ENCODE measurements around the gene NELFCD. TPM values are rescaled to one million over a fixed set of nuclear protein-coding genes. Genes with fewer than 3 reads are reported as not detected.

Gene NELFCD
- total and polyA plus RNA-seq, 2 donors (not counting 1 experiment from before 2014, with no cell fraction given): 46.9 to 78.8 TPM

DNA sequence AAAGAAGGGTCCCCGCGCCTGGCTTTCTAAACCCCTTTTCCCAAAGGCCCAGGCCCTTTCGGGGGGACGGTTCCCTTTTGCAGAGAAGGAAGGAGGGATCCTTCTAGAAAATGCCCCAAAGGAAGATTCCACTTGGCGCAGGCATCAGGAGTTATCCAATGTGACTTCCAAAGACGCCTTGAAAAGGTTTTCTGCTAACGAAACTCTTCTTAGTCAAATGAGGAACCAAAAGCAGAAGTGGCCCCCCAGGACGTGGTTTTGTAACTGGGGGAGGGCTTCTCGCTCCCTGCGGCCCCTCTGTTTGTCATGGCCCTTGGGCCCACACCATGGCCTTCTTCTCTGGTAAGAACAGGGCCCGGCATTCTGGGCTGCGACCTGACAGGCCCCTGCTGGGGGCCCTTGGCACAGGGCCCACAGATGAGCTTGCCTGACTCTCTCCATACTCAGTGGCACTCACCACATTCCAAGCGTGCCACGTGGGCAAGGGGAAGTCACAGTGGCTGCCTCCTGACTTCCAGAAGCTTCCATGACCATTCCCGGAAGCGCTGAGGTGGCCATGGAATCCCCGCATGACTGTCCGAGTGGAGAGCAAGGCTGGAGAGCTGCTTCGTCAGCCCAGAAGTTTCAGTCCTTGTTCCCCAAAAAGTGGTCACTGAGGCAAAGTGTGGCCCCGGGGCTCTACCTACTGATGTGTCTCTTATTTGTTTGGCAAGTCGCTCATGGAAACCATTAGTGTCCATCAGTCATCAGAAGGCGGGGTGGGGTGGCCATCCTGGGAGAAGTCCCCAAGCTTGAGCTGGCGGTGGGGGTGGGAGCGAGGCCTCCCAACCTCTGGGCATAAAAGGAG is 26.8 kb downstream of the NELFCD start:
- Histone ChIP-seq H3K9ac (ENCODE audit: insufficient read depth, low read length) (peak overlapping the region; percentile 72), H3K9me3 (ENCODE audit: control insufficient read depth, insufficient read depth, low read depth, low read length) (no peaks in the 10 kb centered on the region), H3K4me3 (replicated peaks in 1 of 4; ENCODE audit: control extremely low read depth in 1 of 4, insufficient read depth in 1 of 4, low read depth in 3 of 4, low read length in 4 of 4) (peak overlapping the region in 1 of 4 experiments; percentile 77), H2AFZ (ENCODE audit: low read length) (no peak overlapping the region), H3K4me2 (ENCODE audit: extremely low read depth, insufficient read depth, low read length) (peak overlapping the region; percentile 59), H3K79me2 (ENCODE audit: control insufficient read depth, insufficient read depth, low read length) (peaks cover 10% of the 10 kb centered on the region), H3K27me3 (ENCODE audit: control insufficient read depth, insufficient read depth, low read length) (no peaks in the 10 kb centered on the region), H3K4me1 (ENCODE audit: control insufficient read depth, extremely low read depth, insufficient read depth, low read length) (peaks cover 19% of the 10 kb centered on the region), H3K27ac (ENCODE audit: insufficient read depth, low read length) (no peak overlapping the region), H4K20me1 (ENCODE audit: control insufficient read depth, extremely low read depth, insufficient read depth, low read length) (no peaks in the 10 kb centered on the region), H3K36me3 (ENCODE audit: control insufficient read depth, insufficient read depth, low read length) (no peaks in the 10 kb centered on the region)
- TF ChIP-seq EZH2 (IDR thresholded peaks at IDR 0.05; ENCODE audit: low read length, missing control alignments): no peak
- TF ChIP-seq, protein P1, sequence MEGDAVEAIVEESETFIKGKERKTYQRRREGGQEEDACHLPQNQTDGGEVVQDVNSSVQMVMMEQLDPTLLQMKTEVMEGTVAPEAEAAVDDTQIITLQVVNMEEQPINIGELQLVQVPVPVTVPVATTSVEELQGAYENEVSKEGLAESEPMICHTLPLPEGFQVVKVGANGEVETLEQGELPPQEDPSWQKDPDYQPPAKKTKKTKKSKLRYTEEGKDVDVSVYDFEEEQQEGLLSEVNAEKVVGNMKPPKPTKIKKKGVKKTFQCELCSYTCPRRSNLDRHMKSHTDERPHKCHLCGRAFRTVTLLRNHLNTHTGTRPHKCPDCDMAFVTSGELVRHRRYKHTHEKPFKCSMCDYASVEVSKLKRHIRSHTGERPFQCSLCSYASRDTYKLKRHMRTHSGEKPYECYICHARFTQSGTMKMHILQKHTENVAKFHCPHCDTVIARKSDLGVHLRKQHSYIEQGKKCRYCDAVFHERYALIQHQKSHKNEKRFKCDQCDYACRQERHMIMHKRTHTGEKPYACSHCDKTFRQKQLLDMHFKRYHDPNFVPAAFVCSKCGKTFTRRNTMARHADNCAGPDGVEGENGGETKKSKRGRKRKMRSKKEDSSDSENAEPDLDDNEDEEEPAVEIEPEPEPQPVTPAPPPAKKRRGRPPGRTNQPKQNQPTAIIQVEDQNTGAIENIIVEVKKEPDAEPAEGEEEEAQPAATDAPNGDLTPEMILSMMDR (conservative IDR thresholded peaks at IDR 0.05 in 1 of 2, IDR thresholded peaks at IDR 0.05 in 1 of 2; ENCODE audit: low read depth in 1 of 2, low read length in 2 of 2): no peak
- DNase-seq (ENCODE audit: low read depth in 2 of 2): no peak

DNA sequence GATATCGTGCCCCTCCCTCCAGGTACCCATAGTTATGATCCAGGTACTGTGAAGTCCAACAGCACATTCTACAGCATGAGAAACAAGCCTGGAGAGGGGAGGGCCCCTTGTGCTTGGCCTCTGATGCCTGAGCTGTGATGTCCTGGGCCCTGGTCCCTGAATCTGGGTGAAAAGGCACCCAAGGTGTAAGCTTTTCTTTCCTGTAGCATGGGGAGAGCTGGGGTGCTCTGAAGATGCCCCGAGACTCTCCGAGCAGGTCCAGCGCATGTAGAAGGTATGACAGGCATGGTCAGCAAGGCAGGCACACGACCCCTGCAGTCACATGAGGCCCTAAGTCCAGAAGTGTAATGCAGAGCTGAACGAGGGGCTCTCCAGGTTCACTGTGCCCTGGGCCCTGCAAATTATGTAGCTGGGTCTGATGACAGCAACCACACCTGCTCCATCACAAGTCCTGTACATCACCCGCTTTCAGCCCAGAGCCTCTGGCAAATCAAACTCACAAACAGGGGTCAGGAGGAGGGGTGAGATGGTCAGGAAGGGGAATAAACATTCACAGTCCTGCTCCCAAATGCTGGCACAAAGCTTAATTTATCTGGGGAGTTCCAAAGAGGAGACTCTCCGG is 27.8 kb downstream of the NELFCD start:
- Histone ChIP-seq H3K36me3 (ENCODE audit: control insufficient read depth, insufficient read depth, low read length) (no peaks in the 10 kb centered on the region), H3K9me3 (ENCODE audit: control insufficient read depth, insufficient read depth, low read depth, low read length) (no peaks in the 10 kb centered on the region), H3K4me3 (replicated peaks in 1 of 4; ENCODE audit: control extremely low read depth in 1 of 4, insufficient read depth in 1 of 4, low read depth in 3 of 4, low read length in 4 of 4) (no peak overlapping the region), H2AFZ (ENCODE audit: low read length) (no peak overlapping the region), H3K4me1 (ENCODE audit: control insufficient read depth, extremely low read depth, insufficient read depth, low read length) (peaks cover 19% of the 10 kb centered on the region), H3K79me2 (ENCODE audit: control insufficient read depth, insufficient read depth, low read length) (peaks cover 10% of the 10 kb centered on the region), H3K27ac (ENCODE audit: insufficient read depth, low read length) (no peak overlapping the region), H3K4me2 (ENCODE audit: extremely low read depth, insufficient read depth, low read length) (no peak overlapping the region), H3K9ac (ENCODE audit: insufficient read depth, low read length) (no peak overlapping the region), H4K20me1 (ENCODE audit: control insufficient read depth, extremely low read depth, insufficient read depth, low read length) (no peaks in the 10 kb centered on the region), H3K27me3 (ENCODE audit: control insufficient read depth, insufficient read depth, low read length) (no peaks in the 10 kb centered on the region)
- TF ChIP-seq, protein P1 (conservative IDR thresholded peaks at IDR 0.05 in 1 of 2, IDR thresholded peaks at IDR 0.05 in 1 of 2; ENCODE audit: low read depth in 1 of 2, low read length in 2 of 2): no peak
- no peak for TF ChIP-seq EZH2 (IDR thresholded peaks at IDR 0.05; ENCODE audit: low read length, missing control alignments)
- no peak for DNase-seq (ENCODE audit: low read depth in 2 of 2)

DNA sequence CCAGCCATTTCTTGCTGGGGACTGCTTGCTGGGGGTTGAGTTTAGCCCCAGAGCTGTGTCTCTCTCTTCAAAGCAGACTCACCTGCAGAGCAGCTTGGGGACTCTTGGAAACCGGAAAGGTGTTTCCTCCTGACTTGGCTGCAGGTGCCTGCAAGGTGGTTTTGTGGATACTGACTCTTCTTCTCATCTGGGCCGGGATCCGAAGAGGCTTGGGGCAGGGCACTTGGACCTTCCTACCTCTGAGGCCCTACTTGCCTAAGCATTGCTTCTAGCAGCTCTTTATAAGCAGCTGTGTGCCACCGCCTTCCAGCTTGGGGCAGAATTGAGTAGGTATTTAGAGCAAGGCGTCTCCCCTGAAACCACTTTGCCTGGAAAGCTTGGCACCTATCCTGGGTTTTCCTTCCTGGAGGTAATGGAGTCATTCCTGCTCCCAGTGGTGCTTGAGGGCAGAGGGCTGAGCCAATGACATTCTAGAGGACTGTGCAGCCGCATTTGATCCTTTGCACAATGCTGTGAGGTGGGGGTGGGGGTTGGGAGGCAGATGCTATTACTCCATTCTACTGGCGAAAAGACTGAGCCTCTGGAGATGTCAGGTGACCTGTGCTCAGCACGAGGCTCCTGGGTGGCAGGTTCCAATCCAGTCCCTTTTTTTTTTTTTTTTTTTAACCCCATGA is 29.4 kb downstream of the NELFCD start:
- TF ChIP-seq EZH2 (IDR thresholded peaks at IDR 0.05; ENCODE audit: low read length, missing control alignments): no peak
- TF ChIP-seq, protein P1 (conservative IDR thresholded peaks at IDR 0.05 in 1 of 2, IDR thresholded peaks at IDR 0.05 in 1 of 2; ENCODE audit: low read depth in 1 of 2, low read length in 2 of 2): no peak
- no peaks in the 10 kb centered on the region for H4K20me1 ChIP-seq (ENCODE audit: control insufficient read depth, extremely low read depth, insufficient read depth, low read length)
- DNase-seq (ENCODE audit: low read depth in 2 of 2): peak in 1 of 2 donors; percentile 63
- H3K4me3 ChIP-seq (replicated peaks in 1 of 4; ENCODE audit: control extremely low read depth in 1 of 4, insufficient read depth in 1 of 4, low read depth in 3 of 4, low read length in 4 of 4): no peak overlapping the region
- no peaks in the 10 kb centered on the region for H3K36me3 ChIP-seq (ENCODE audit: control insufficient read depth, insufficient read depth, low read length)
- no peaks in the 10 kb centered on the region for H3K9me3 ChIP-seq (ENCODE audit: control insufficient read depth, insufficient read depth, low read depth, low read length)
- peaks cover 9% of the 10 kb centered on the region for H3K79me2 ChIP-seq (ENCODE audit: control insufficient read depth, insufficient read depth, low read length)
- no peak overlapping the region for H3K9ac ChIP-seq (ENCODE audit: insufficient read depth, low read length)
- peak overlapping the region; percentile 67 for H3K27ac ChIP-seq (ENCODE audit: insufficient read depth, low read length)
- no peak overlapping the region for H2AFZ ChIP-seq (ENCODE audit: low read length)
- H3K4me2 ChIP-seq (ENCODE audit: extremely low read depth, insufficient read depth, low read length): no peak overlapping the region
- H3K4me1 ChIP-seq (ENCODE audit: control insufficient read depth, extremely low read depth, insufficient read depth, low read length): peaks cover 15% of the 10 kb centered on the region
- no peaks in the 10 kb centered on the region for H3K27me3 ChIP-seq (ENCODE audit: control insufficient read depth, insufficient read depth, low read length)

Data from fibroblast of lung (primary cell).